Glutamatergic neuron (in vitro differentiated cells): ENCODE results near the gene CTCFL. TPM values are rescaled to one million over a fixed set of nuclear protein-coding genes. Genes with fewer than 3 reads are reported as not detected.

ENCODE experiments used
- DNase-seq: peaks from one replicate; pipeline ENCODE4 v3.0.0; 2022
- H3K27ac Mint-ChIP-seq: one replicate; pipeline ENCODE4 v1.8.0; 2020; ENCODE audit warnings: mild to moderate bottlenecking, mixed read lengths, inconsistent platforms; ENCODE audit not compliant: unreplicated experiment
- H3K27me3 Mint-ChIP-seq: one replicate; pipeline ENCODE4 v1.8.0; 2020; ENCODE audit warnings: mild to moderate bottlenecking, moderate library complexity, mixed read lengths, inconsistent platforms; ENCODE audit not compliant: unreplicated experiment
- H3K36me3 Mint-ChIP-seq: one replicate; pipeline ENCODE4 v1.8.0; 2020; ENCODE audit warnings: mild to moderate bottlenecking, mixed read lengths, inconsistent platforms; ENCODE audit not compliant: unreplicated experiment
- H3K4me1 Mint-ChIP-seq: one replicate; pipeline ENCODE4 v1.8.0; 2020; ENCODE audit warnings: mild to moderate bottlenecking, low read depth, mixed read lengths, inconsistent platforms; ENCODE audit not compliant: unreplicated experiment
- H3K4me3 Mint-ChIP-seq: one replicate; pipeline ENCODE4 v1.8.0; 2020; ENCODE audit warnings: mild to moderate bottlenecking, mixed read lengths, inconsistent platforms; ENCODE audit not compliant: unreplicated experiment
- H3K9me3 Mint-ChIP-seq: one replicate; pipeline ENCODE4 v1.8.0; 2020; ENCODE audit warnings: mild to moderate bottlenecking, moderate library complexity, mixed read lengths, inconsistent platforms; ENCODE audit not compliant: unreplicated experiment
- total RNA-seq: library from RNA; stranded (reverse); fragmentation: NEBNext Ultra II Directional; extraction: Animal tissue kit (Norgen Biotek cat#: 25700); gene quantifications from one replicate; pipeline ENCODE4 v1.2.1, GENCODE V29; 2021; ENCODE audit not compliant: unreplicated experiment
- TF ChIP-seq, protein P1 (sequence below): fragments of 200-600 bp; sonication (generic); IDR thresholded peaks from one replicate; pipeline ENCODE4 v1.5.0; 2021; ENCODE audit not compliant: partially characterized antibody, unreplicated experiment

Gene CTCFL
- total RNA-seq, 1 donor from 2014 or later = not detected

DNA sequence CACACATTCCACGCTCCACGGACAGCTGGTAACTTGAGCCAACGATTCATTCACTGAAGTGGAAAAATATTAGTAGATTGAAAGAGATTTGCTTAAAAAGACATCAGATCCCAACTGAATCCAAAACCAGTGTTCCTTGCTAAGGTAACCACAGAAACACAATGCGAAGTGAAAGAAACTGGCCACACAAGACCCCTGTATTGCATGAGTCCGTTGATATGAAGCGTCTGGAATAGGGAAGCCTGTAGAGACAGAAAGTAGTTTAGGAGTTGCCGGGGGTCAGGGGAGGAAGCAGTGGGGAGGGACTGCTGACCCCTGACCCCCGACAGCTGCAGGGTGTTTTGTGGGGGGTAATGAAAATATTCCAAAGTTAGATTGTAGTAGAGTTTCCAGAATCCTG is 46.0 kb upstream of the CTCFL start:
- no peak overlapping the region for H3K27ac Mint-ChIP-seq
- H3K4me1 Mint-ChIP-seq = peaks cover 8% of the 10 kb centered on the region
- H3K9me3 Mint-ChIP-seq = peaks cover 5% of the 10 kb centered on the region
- DNase-seq = no peak
- peaks cover 2% of the 10 kb centered on the region for H3K27me3 Mint-ChIP-seq
- H3K4me3 Mint-ChIP-seq = no peak overlapping the region
- TF ChIP-seq, protein P1, sequence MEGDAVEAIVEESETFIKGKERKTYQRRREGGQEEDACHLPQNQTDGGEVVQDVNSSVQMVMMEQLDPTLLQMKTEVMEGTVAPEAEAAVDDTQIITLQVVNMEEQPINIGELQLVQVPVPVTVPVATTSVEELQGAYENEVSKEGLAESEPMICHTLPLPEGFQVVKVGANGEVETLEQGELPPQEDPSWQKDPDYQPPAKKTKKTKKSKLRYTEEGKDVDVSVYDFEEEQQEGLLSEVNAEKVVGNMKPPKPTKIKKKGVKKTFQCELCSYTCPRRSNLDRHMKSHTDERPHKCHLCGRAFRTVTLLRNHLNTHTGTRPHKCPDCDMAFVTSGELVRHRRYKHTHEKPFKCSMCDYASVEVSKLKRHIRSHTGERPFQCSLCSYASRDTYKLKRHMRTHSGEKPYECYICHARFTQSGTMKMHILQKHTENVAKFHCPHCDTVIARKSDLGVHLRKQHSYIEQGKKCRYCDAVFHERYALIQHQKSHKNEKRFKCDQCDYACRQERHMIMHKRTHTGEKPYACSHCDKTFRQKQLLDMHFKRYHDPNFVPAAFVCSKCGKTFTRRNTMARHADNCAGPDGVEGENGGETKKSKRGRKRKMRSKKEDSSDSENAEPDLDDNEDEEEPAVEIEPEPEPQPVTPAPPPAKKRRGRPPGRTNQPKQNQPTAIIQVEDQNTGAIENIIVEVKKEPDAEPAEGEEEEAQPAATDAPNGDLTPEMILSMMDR = no peak
- no peaks in the 10 kb centered on the region for H3K36me3 Mint-ChIP-seq

DNA sequence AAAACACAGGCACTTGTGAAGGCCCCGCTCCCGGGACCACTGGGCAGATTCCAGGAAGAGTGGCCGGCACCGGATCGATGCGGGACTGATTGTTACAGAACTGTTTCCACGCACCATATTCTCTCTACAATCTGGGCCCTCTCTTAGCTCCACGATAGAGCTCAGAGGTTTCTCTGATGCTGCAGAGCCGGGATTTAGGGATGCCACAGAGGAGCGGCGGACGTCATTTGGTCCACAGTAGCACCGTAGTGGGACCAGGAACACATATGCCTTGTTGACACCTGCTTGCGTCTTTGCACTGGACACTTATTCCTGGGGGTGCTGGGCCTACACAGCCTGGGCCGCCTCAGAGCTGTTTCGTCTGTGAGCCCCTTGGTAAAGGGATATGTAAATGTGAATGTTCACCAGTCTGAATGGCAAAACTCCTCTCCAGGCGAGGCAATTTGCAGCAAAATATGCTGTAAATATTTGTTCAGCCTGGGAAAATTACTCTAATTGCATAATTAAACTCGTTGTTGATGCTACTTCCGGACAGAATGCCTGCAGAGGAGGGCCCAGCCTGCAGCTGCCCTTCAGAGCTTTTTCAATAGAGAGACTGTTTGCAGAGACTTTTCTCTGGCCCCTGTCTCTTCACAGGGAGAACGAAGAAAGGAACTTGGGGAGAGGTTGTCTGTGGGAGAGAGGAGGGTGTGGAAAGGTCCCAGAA is 45.4 kb upstream of the CTCFL start:
- TF ChIP-seq, protein P1 = no peak

DNA sequence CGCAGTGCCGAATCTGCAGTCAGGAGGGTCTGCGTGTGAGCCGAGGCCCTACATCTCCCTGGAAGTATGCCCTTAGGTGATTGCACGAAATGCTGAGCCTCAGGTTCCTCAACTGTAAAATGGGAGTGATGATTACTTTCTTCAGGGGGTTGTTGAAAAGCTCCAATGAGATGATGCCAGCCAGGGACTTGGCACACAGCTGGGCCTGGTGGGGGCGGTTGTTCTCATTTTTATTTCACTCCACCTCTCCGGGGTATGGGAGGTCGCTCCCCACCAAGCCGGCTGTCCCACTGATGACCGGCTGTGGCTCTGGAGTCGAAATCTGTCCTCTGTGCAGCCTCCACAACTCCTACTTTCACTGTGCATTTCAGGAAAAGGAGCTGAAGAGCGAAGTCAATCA is 44.0 kb upstream of the CTCFL start:
- no peak for DNase-seq
- Mint-ChIP-seq H3K4me3 (no peak overlapping the region), H3K27me3 (peaks cover 2% of the 10 kb centered on the region), H3K36me3 (no peaks in the 10 kb centered on the region), H3K9me3 (peaks cover 5% of the 10 kb centered on the region), H3K4me1 (peaks cover 8% of the 10 kb centered on the region), H3K27ac (no peak overlapping the region)
- TF ChIP-seq, protein P1 = no peak

More for the DNA sequence above, 45.4 kb upstream of the CTCFL start:
- Mint-ChIP-seq H3K27me3 (peaks cover 2% of the 10 kb centered on the region), H3K4me1 (peaks cover 8% of the 10 kb centered on the region), H3K4me3 (no peak overlapping the region), H3K9me3 (peaks cover 5% of the 10 kb centered on the region), H3K36me3 (no peaks in the 10 kb centered on the region), H3K27ac (no peak overlapping the region)
- DNase-seq = no peak

DNA sequence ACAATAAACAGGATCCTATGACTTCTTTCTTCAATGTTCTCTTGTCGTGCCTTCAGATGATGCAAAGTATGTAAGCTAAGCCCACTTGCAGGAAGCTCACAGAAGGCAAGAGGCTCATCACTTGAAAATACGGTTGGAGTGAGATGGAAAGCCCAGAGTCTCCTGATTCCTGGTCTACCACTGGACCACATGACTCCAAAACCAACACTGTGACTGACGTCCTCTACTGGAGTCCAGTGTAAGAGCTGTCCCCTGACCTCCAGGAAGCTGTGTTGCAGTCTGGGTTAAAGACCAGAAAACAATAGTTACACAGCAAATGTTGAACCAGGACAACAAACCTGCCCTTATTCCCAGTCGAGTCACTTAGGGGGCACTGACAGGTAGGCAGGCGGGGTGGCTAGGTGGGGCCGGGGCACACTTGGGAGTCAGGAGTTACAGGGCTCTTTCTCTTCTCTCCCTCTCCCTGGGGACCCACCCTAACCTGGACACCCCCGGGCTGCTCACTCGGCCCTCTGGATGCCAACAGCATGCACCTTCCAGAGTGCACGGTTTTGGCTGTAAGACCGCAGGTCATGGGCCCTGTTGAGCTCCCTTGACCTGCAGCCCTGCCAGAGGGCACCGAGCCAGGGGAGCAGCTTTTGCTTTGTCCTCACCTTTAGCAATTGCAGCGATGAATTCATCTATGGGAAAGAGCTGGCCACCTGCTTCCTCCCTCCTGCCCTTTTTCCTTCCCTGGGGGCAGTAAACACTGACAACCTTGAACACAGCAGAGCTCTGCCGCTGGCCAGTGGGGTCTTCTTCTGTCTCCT is 43.4 kb upstream of the CTCFL start:
- peaks cover 8% of the 10 kb centered on the region for H3K4me1 Mint-ChIP-seq
- DNase-seq = no peak
- H3K36me3 Mint-ChIP-seq = no peaks in the 10 kb centered on the region
- H3K4me3 Mint-ChIP-seq = no peak overlapping the region
- peaks cover 2% of the 10 kb centered on the region for H3K27me3 Mint-ChIP-seq
- TF ChIP-seq, protein P1 = no peak
- H3K27ac Mint-ChIP-seq = no peak overlapping the region
- peaks cover 8% of the 10 kb centered on the region for H3K9me3 Mint-ChIP-seq
